DMS114 treated with DMSO at 0.1 percent for 48 hours (cell line): ENCODE data around the gene P2RX3.
"Not testable (repeated sequence)": the region's sequence is repeated elsewhere in the genome, so short reads cannot be mapped to it uniquely, and the experiment has no call there.

Experiments
- DNase-seq: peaks from one replicate; lab custom pipeline; 2025; ENCODE audit not compliant: unreplicated experiment; lab: John Stamatoyannopoulos, UW

P2RX3 gene

GRCh38 chr11:57338142-57338541, at the start of gene P2RX3:
P2RX3 (plus strand) TSS chr11:57338352; CDS start chr11:57338551, 199 bp downstream.
- no peak for DNase-seq

DNA sequence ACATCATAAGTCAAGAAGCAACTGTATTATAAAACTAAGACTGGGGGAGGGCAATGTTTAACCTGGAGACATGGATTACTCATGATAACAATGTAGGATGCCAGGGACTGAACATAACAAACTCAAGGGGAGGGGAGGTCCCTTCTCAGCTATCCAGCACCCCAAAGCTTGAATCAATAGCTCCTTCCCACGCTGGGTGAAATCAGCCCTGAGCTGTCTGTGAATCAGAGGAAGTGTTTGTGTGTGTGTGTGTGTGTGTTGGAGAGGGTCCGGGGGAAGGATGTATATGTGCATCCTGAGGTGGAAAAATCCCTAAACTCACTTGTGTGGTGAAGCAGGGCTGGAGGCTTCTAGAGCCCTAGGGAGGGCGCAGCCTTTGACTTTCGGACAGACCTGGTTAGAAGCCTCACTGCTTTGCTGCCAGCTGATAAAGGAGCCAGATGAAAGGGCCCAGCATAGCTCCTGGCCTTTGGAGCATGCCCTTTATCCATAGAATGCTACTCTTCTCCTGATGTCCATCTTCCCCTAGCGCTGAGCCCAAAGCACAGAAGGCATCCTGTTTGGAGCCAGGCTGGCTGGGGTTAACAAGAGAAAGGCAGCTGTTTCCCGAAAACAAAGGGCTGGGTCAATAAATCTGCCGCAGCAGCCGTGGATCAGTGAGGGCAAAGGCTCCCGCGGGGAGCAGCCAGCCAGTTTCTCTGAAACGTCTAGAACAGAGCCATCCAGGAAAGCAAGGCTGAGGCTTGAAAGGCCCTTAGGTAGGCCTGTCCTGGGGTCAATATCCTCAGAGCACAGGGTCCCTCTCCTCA, 49.2 kb upstream of the P2RX3 start:
- no peak for DNase-seq

DNA sequence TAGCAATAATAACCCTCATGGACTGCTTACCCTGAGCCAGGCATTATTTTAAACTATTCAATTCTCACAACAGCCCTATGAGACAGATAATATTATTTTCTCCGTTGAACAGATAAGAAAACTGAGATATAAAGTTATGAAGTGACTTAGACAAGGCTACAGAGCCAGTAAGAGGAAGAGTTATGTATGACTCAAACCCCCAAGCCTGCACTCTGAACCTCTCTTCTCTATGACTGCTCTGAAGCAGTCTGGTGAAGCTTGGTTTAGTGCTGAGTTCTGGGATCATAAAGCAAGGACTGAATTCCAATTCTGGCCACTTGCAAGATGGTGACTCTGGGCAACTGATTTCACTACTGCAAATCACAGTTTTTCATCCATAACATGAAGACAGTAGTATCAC, 47.9 kb upstream of the P2RX3 start:
- no peak for DNase-seq

DNA sequence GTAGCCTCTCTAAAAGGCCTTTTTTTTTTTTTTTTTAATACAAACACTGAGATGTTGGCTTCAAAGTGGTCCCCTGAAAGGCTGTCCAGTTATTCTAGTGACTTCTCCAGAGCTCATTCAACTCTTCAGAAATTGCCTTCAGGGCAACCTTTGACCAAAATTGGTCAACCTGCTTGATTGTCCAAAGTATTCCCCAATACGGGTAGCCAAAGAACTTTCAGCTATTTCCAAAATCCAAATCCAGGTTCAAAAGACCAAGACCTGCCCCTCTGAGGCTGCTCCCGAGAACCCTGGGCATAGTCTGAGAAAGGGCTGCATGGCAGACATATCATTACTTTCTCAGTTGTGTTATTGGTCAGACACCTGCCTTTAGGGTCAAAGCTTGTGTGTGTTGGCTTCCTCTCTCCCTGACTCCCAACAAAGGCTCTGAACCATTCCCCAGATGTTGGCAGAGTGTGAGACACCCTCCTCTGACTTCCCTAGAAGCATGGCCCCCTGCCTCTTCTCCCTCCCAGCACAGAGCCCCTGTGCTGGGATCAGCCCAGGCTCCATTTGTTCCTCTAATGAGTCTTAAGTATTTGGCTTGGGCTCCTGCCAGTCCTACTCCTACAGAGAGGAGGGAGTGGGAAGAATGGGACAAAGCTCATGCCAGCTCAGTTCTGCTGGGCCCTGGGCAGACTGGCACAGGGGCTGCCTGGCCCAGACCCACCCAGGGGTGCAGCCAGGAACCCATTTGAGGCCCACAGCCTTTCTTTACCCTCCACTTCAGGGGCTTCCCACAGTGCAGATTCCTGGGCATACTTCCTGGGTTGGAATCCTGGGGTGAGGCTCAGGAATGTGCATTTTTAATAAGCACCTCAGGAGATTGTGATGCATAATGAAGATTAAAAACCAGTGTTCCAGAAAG, 43.7 kb upstream of the P2RX3 start:
- no peak for DNase-seq

DNA sequence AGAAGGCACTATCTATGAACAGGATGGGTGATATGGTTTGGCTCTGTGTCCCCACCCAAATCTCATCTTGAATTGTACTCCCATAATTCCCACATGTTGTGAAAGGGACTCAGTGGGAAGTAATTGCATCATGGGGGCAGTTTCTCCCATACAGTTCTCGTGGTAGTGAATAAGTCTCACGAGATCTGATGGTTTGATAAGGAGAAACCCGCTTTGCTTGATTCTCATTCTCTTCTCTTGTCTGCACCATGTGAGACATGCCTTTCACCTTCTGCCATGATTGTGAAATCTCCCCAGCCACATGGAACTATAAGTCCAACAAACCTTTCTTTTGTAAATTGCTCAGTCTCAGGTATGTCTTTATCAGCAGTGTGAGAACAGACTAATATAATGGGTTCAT, 41.9 kb upstream of the P2RX3 start:
- DNase-seq = not testable (repeated sequence)

DNA sequence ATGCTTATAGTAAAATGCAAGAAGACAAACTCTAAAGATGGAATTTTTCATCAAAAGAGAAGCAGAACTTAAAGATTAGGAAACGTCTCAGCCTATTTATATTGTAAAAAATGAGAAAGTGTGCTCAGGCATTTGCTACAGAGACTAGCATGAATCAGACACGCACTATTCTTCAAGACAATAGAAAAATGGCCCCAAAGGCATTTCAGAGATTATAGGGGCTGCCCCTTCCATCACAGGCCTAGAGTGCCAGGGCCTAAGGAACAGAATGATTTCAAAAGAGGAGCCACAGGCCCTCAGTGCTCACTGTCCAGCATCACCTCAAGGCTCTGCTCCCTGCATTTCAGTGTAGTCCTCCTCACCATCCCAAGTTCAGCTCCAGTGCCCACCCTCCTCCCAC, 40.9 kb upstream of the P2RX3 start:
- DNase-seq = no peak

DNA sequence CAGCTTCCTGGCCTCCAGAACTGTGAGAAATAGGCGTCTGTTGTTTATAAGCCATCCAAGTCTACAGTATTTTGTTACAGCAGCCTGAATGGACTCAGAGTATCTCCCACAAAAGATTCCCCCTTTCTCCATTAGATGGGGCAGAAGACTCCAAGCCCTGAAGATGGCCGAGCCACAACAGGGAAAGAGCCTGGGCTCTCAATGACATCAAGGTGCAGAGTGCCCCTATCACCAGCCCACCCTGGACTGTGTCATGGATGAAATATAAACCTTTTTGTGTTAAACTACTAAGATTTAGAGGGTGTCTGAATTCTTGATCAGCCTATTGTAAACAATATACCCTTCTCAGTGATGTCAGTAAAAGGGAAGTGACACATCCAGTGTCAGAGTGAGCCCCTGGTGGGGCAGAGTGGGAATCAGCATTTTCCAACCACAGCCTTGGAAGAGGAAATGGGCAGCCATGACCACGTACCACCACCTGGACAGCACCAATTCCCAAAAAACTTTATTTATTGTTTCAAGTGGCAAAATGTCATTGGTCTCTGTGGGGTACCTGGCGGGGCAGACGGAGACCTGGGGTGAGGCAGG, 38.9 kb upstream of the P2RX3 start:
- DNase-seq = no peak

DNA sequence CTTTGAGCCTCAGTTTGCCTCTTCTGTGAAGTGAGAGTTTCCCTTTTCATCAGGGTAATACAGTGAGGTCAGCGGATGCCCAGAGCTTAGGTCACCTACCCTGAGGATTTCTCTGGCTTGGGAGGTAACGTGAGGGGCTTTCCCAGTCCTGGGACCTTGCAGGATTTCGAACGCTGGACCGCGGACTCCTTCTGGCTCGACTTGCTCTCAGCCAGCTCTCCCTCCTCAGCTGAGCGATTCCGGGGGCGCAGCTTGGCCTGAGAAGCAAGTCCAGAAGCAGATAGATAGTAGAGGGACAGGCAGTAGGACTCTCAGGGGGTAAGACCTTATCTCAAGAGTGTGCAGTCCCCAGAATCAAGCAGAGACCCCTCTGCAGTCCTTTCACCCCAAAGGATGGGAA, 37.4 kb upstream of the P2RX3 start:
- DNase-seq = no peak

- DNase-seq = no peak
Observed at GRCh38 chr11:57301711-57302423, 36.3 kb upstream of the P2RX3 start.

- DNase-seq = no peak
Observed at GRCh38 chr11:57302489-57302888, 35.7 kb upstream of the P2RX3 start.

- DNase-seq = no peak
Observed at GRCh38 chr11:57303280-57303989, 34.7 kb upstream of the P2RX3 start.

DNA sequence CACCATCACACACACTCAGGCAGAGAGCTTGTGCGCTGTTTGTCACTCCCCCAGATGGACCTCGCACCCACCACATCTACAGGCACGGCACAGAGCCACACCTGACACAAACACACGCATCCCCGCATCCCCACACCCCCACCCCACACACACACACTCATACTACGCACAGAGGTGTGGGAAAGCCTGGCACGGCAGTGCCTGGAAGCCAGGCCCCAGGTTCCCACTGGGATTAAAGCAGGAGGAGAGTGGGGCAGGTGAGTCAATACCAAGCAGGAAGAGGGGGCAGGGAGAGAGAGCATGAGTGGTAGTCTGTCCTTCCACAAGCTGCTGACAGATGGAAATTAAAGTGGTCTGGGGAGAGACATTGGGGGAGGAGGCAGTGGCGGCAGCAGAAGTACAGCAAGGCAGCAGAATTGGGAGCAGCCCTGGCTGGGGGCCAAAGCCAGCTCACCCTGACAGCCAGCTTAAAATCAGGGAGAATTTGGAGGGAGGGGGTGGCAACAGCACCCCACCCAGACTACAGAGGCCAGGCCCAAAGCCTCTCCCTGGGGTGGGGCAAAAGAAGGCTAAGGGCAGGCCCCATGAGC, 34.1 kb upstream of the P2RX3 start:
- no peak for DNase-seq

DNA sequence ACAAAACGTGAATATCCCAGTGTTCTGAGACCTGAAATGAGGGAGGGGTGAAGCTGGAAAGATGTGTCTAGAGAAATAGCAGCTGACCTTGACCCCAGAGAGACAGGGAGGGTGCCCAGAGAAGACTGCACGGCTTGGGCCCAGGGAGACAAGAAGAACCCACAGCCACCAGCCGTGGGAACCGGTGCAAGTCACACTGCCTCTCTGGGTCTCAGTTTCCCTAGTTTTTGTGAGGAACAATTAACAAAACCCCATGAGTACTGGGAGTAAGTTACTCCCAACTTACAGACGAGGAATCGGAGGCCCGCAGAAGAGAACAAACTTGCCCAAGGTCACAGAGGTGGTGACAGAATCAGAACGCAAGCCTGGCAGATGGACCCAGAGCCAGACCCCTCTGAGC, 32.6 kb upstream of the P2RX3 start:
- DNase-seq = no peak

GRCh38 chr11:57306161-57306876, 31.8 kb upstream of the P2RX3 start:
- DNase-seq = no peak

DNA sequence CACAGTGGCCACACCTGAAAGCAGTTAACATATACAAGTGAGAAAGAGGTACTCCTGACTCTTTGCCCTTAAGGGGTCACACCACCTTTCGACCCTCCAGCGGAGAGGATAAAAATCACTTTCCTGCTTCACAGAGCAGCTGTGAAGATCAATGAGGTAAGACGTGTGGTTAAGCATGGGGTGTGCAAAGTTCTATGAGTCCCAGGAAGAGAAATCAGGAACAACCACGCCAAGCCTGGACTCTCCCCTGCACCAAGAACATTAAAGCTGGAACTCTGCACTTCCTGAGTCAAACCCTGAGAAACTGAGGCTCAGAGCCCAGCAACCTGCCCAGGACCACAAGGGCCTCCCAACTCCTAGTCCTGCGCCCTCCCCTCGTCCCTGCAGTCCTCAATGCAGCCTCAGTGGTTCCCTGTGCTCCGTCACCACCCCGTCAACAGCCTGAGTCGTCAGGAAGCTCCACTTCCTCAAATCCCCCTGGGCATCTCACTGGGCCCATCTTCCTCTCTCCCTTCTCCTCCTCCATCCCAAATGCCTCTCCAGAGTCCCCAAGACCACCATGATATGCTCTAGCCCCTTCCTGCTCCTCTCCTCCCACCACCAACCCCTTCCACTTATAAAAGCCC, 31.1 kb upstream of the P2RX3 start:
- no peak for DNase-seq

DNA sequence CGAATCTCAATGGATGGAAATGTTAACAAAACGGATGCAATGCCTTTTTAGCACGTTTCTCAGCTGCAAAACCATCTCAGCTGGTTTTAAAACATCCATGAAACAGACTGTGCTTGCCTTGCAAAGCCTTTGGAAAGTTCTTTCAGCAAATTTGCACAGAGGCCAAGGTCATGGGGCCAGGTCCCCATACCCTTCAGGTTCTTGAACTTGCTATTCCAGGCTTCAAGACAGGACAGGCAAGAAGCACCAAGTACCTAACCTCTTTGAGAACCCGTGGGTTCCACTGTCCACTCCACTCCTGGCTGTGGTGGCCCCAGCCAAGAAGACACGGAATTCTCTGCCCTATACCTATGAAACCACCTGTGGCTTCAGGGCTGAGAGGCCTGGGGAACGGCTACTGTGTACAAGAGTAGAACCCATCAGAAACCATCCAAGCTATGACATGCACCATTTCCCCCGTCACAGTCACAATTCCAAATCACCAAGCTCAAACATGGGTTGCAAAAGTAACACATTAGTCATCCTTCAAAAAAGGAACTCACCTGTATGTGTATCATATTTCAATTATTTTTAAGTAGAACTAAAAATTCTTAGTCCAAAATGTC, 30.4 kb upstream of the P2RX3 start:
- DNase-seq = no peak

GRCh38 chr11:57308426-57309060, 29.6 kb upstream of the P2RX3 start:
- no peak for DNase-seq
